ENCODE data around the gene USP35. TPM values are rescaled to one million over a fixed set of nuclear protein-coding genes. Genes with fewer than 3 reads are reported as not detected.

The USP35 gene
- total RNA-seq, 3 donors from 2014 or later, result 5.1 to 16.1 (median 11.3) TPM

DNA sequence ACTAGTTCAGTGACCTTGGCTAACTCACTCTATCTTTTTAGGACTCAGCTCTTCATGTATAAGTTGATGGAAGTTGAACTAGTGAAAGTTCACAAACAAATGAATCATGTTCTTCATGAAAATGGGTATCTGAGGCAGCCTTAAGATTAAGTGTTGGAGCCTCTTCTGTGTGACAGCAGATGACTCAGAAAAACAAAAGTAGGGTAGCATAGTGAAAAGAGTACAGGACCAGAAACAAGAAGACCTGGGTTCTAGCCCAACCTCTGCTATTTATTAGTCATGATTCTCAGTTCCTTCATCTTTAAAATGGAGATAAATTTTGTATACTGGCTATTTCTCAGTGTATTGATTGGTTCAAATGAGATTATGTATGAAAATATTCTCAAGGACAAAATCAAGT, 60.2 kb downstream of the USP35 start:
- no peak overlapping the region for H3K27ac ChIP-seq
- H3K36me3 ChIP-seq, result no peaks in the 10 kb centered on the region
- H3K9me3 ChIP-seq, result no peaks in the 10 kb centered on the region
- intact Hi-C loops (cut with DNase I; ENCODE audit: low total_unique reads), result no loop called here
- no peaks in the 10 kb centered on the region for H3K4me1 ChIP-seq
- H3K4me3 ChIP-seq, result no peak overlapping the region
- DNase-seq (ENCODE audit: low spot score in 2 of 2), result no peak
- no peak for TF ChIP-seq CTCF (IDR thresholded peaks at IDR 0.05)
- H3K27me3 ChIP-seq, result no peaks in the 10 kb centered on the region

DNA sequence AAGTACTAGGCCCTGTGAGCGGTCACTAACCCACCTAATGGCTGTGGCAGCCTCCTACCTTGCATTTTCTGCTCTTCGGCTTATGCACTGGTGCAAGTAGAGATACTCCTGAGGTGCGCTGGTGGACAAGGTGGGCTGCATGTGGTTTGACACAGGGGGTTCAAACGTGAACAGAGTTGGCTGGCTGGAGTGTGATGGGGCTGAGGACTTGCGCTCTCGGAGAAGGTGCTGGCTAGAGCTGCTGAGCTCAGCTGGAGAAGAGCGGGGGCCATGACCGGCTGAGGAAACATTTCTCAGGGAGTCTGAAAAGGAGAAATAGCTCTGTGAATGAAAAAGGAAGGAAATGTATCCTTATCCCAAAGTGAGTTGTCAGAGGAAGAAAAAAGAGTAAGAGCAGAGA, 61.4 kb downstream of the USP35 start:
- no peak overlapping the region for H3K4me3 ChIP-seq
- no peak overlapping the region for H3K27ac ChIP-seq
- no peaks in the 10 kb centered on the region for H3K36me3 ChIP-seq
- no peaks in the 10 kb centered on the region for H3K4me1 ChIP-seq
- no peaks in the 10 kb centered on the region for H3K9me3 ChIP-seq
- H3K27me3 ChIP-seq, result no peaks in the 10 kb centered on the region
- intact Hi-C loops (cut with DNase I; ENCODE audit: low total_unique reads), result no loop called here
- TF ChIP-seq POLR2AphosphoS5 (IDR thresholded peaks at IDR 0.05), result no peak
- TF ChIP-seq POLR2A (IDR thresholded peaks at IDR 0.05), result no peak
- no peak for TF ChIP-seq CTCF (IDR thresholded peaks at IDR 0.05)
- no peak for DNase-seq (ENCODE audit: low spot score in 2 of 2)

- H3K4me1 ChIP-seq, result no peaks in the 10 kb centered on the region
- intact Hi-C loops (cut with DNase I; ENCODE audit: low total_unique reads), result no loop called here
- TF ChIP-seq POLR2AphosphoS5 (IDR thresholded peaks at IDR 0.05) (no peak), CTCF (IDR thresholded peaks at IDR 0.05) (no peak), POLR2A (IDR thresholded peaks at IDR 0.05) (no peak)
- H3K36me3 ChIP-seq, result no peaks in the 10 kb centered on the region
- no peaks in the 10 kb centered on the region for H3K9me3 ChIP-seq
- H3K4me3 ChIP-seq, result no peak overlapping the region
- DNase-seq (ENCODE audit: low spot score in 2 of 2), result no peak
- H3K27ac ChIP-seq, result no peak overlapping the region
- H3K27me3 ChIP-seq, result no peaks in the 10 kb centered on the region
Measured at GRCh38 chr11:78251083-78251775, 62.5 kb downstream of the USP35 start.

DNA sequence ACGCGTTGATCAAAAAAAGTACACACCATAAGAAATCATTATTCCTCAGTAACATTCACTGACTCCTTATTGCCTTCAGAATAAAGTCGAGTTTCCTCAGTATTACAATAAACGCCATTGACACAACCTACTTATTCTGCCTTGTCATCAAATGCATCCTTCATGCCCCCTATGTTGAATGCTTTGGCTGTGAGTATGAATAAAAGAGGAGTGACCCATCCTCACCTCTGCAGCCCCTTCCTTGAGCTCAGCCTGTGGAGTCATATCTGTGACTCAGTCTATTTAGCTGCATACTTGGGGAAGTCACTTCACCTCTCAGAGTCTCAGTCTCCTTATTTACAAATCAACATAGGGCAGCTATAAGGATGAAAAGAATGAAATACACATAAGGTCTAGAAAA, 65.1 kb downstream of the USP35 start:
- peaks cover 0 to 6% of the 10 kb centered on the region in 2 donors for H3K4me1 ChIP-seq
- no peaks in the 10 kb centered on the region for H3K36me3 ChIP-seq
- H3K9me3 ChIP-seq, result no peaks in the 10 kb centered on the region
- H3K27ac ChIP-seq, result no peak overlapping the region
- intact Hi-C loops (cut with DNase I; ENCODE audit: low total_unique reads), result no loop called here
- no peak overlapping the region for H3K4me3 ChIP-seq
- no peak for TF ChIP-seq POLR2AphosphoS5 (IDR thresholded peaks at IDR 0.05)
- no peak for TF ChIP-seq CTCF (IDR thresholded peaks at IDR 0.05)
- TF ChIP-seq POLR2A (IDR thresholded peaks at IDR 0.05), result no peak
- DNase-seq (ENCODE audit: low spot score in 2 of 2), result no peak
- H3K27me3 ChIP-seq, result no peaks in the 10 kb centered on the region

DNA sequence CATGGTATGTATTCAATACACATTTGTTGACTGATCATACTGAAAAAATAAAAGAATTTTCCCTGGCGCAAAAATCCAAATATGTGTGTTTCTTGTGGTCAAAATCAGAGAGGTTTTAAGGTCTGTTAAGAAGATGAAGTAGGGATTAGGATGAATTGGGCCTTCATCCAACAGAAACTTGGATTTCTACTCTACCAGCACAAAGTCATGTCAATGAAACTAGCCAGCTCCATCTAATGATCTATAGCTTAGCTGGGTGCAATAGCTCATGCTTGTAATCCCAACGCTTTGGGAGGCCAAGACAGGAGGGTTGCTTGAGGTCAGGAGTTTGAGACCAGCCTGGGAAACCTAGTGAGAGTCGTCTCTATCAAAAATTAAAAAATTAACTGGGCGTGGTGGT, 65.5 kb downstream of the USP35 start:
- peaks cover 0 to 6% of the 10 kb centered on the region in 2 donors for H3K4me1 ChIP-seq
- H3K9me3 ChIP-seq, result no peaks in the 10 kb centered on the region
- no peak overlapping the region for H3K27ac ChIP-seq
- no peak for TF ChIP-seq CTCF (IDR thresholded peaks at IDR 0.05)
- no peak for TF ChIP-seq POLR2A (IDR thresholded peaks at IDR 0.05)
- TF ChIP-seq POLR2AphosphoS5 (IDR thresholded peaks at IDR 0.05), result no peak
- intact Hi-C loops (cut with DNase I; ENCODE audit: low total_unique reads), result no loop called here
- no peak overlapping the region for H3K4me3 ChIP-seq
- H3K36me3 ChIP-seq, result no peaks in the 10 kb centered on the region
- no peaks in the 10 kb centered on the region for H3K27me3 ChIP-seq
- DNase-seq (ENCODE audit: low spot score in 2 of 2), result no peak

All from breast epithelium (tissue), 4 donors.